Neural crest cell (in vitro differentiated cells): Measurements from ENCODE around the gene FAM83D. TPM values are rescaled to one million over a fixed set of nuclear protein-coding genes. Genes with fewer than 3 reads are reported as not detected.

Source experiments
- DNase-seq: peaks from one replicate; pipeline ENCODE4 v3.0.0; 2021; ENCODE audit warnings: low read depth, mixed read lengths, low spot score
- H3K27ac Mint-ChIP-seq: one replicate; pipeline ENCODE4 v1.8.0; 2021; ENCODE audit warnings: mild to moderate bottlenecking, mixed read lengths; ENCODE audit not compliant: unreplicated experiment
- H3K27me3 Mint-ChIP-seq: 2 replicates; pipeline ENCODE4 v1.8.0; 2021; ENCODE audit warnings: low read depth, mild to moderate bottlenecking, mixed read lengths
- H3K36me3 Mint-ChIP-seq: 2 replicates; pipeline ENCODE4 v1.8.0; 2021; ENCODE audit warnings: low read depth, mild to moderate bottlenecking, mixed read lengths
- H3K4me1 Mint-ChIP-seq: 2 replicates; pipeline ENCODE4 v1.8.0; 2021; ENCODE audit warnings: mixed read lengths
- H3K4me3 Mint-ChIP-seq: one replicate; pipeline ENCODE4 v1.8.0; 2021; ENCODE audit warnings: mild to moderate bottlenecking, mixed read lengths
- H3K9me3 Mint-ChIP-seq: 2 replicates; pipeline ENCODE4 v1.8.0; 2021; ENCODE audit warnings: mixed read lengths
- CTCF ChIP-seq: fragments of 200-600 bp; sonication (generic); conservative IDR thresholded peaks from 2 replicates; pipeline ENCODE4 v1.5.0; 2021; ENCODE audit warnings: antibody characterized with exemption, mild to moderate bottlenecking
- total RNA-seq: library from RNA; stranded (reverse); gene quantifications from 2 replicates; pipeline ENCODE4 v1.2.1, GENCODE V29; 2021

Gene FAM83D
- total RNA-seq, 1 donor from 2014 or later, result 37.9 TPM

- H3K27ac Mint-ChIP-seq, result no peak overlapping the region
- peak overlapping the region; percentile 33 for H3K4me3 Mint-ChIP-seq
- no peaks in the 10 kb centered on the region for H3K9me3 Mint-ChIP-seq
Observed at GRCh38 chr20:38924718-38925117, 1.5 kb upstream of the FAM83D start.

GRCh38 chr20:38926934-38927616 is 858 bp downstream of the FAM83D start:
- no peak for DNase-seq
- Mint-ChIP-seq H3K36me3 (peaks cover 3% of the 10 kb centered on the region), H3K27ac (peak overlapping the region; percentile 92), H3K4me3 (peak overlapping the region; percentile 94), H3K27me3 (no peaks in the 10 kb centered on the region), H3K4me1 (peaks cover 35% of the 10 kb centered on the region), H3K9me3 (no peaks in the 10 kb centered on the region)
- no peak for TF ChIP-seq CTCF

More at GRCh38 chr20:38924718-38925117, 1.5 kb upstream of the FAM83D start:
- DNase-seq, result no peak
- no peaks in the 10 kb centered on the region for H3K36me3 Mint-ChIP-seq
- peaks cover 4% of the 10 kb centered on the region for H3K27me3 Mint-ChIP-seq
- no peak for TF ChIP-seq CTCF
- H3K4me1 Mint-ChIP-seq, result peaks cover 23% of the 10 kb centered on the region

- Mint-ChIP-seq H3K4me3 (peak overlapping the region; percentile 94), H3K27me3 (no peaks in the 10 kb centered on the region), H3K9me3 (no peaks in the 10 kb centered on the region), H3K4me1 (peaks cover 42% of the 10 kb centered on the region), H3K27ac (no peak overlapping the region), H3K36me3 (peaks cover 3% of the 10 kb centered on the region)
- no peak for DNase-seq
- no peak for TF ChIP-seq CTCF
Observed at GRCh38 chr20:38927902-38928578, 1.8 kb downstream of the FAM83D start.

GRCh38 chr20:38930242-38930569 is 4.0 kb downstream of the FAM83D start:
- Mint-ChIP-seq H3K27me3 (no peaks in the 10 kb centered on the region), H3K36me3 (peaks cover 3% of the 10 kb centered on the region), H3K4me1 (peaks cover 50% of the 10 kb centered on the region), H3K9me3 (no peaks in the 10 kb centered on the region), H3K4me3 (peak overlapping the region; percentile 80), H3K27ac (no peak overlapping the region)
- TF ChIP-seq CTCF, result no peak
- DNase-seq, result no peak

GRCh38 chr20:38931984-38932383 is 5.8 kb downstream of the FAM83D start:
- Mint-ChIP-seq H3K4me1 (peaks cover 53% of the 10 kb centered on the region), H3K27me3 (no peaks in the 10 kb centered on the region), H3K27ac (no peak overlapping the region), H3K4me3 (peak overlapping the region; percentile 27), H3K9me3 (no peaks in the 10 kb centered on the region), H3K36me3 (peaks cover 3% of the 10 kb centered on the region)
- no peak for TF ChIP-seq CTCF
- DNase-seq, result no peak
